ENCODE measurements around the gene SLC10A2.

The SLC10A2 gene

GRCh38 chr13:103046676-103047075 lies 19.5 kb downstream of the SLC10A2 start:
- no peak overlapping the region for H3K27ac ChIP-seq (ENCODE audit: low read depth, low read length)

GRCh38 chr13:103044056-103044455 lies 22.2 kb downstream of the SLC10A2 start:
- Histone ChIP-seq H3K9me3 (ENCODE audit: control insufficient read depth, insufficient read depth, low read length) (no peaks in the 10 kb centered on the region), H3K27me3 (ENCODE audit: control insufficient read depth, insufficient read depth, low read length) (no peaks in the 10 kb centered on the region), H3K9ac (ENCODE audit: low read depth, low read length) (no peak overlapping the region), H3K4me1 (ENCODE audit: control insufficient read depth, insufficient read depth, low read length) (no peaks in the 10 kb centered on the region), H3K4me3 (ENCODE audit: low read depth, low read length) (no peak overlapping the region), H3K36me3 (ENCODE audit: control insufficient read depth, insufficient read depth, low read length) (no peaks in the 10 kb centered on the region), H3K27ac (ENCODE audit: low read depth, low read length) (no peak overlapping the region)

More at GRCh38 chr13:103046676-103047075, 19.5 kb downstream of the SLC10A2 start:
- Histone ChIP-seq H3K4me3 (ENCODE audit: low read depth, low read length) (no peak overlapping the region), H3K9me3 (ENCODE audit: control insufficient read depth, insufficient read depth, low read length) (no peaks in the 10 kb centered on the region), H3K36me3 (ENCODE audit: control insufficient read depth, insufficient read depth, low read length) (no peaks in the 10 kb centered on the region), H3K27me3 (ENCODE audit: control insufficient read depth, insufficient read depth, low read length) (no peaks in the 10 kb centered on the region), H3K9ac (ENCODE audit: low read depth, low read length) (no peak overlapping the region), H3K4me1 (ENCODE audit: control insufficient read depth, insufficient read depth, low read length) (no peaks in the 10 kb centered on the region)

- H3K27ac ChIP-seq (ENCODE audit: low read depth, low read length): no peak overlapping the region
- H3K4me3 ChIP-seq (ENCODE audit: low read depth, low read length): no peak overlapping the region
- H3K36me3 ChIP-seq (ENCODE audit: control insufficient read depth, insufficient read depth, low read length): no peaks in the 10 kb centered on the region
- no peak overlapping the region for H3K9ac ChIP-seq (ENCODE audit: low read depth, low read length)
- H3K9me3 ChIP-seq (ENCODE audit: control insufficient read depth, insufficient read depth, low read length): no peaks in the 10 kb centered on the region
- H3K27me3 ChIP-seq (ENCODE audit: control insufficient read depth, insufficient read depth, low read length): no peaks in the 10 kb centered on the region
- no peaks in the 10 kb centered on the region for H3K4me1 ChIP-seq (ENCODE audit: control insufficient read depth, insufficient read depth, low read length)
Observed at GRCh38 chr13:103040006-103040405, 26.2 kb downstream of the SLC10A2 start.

- H3K36me3 ChIP-seq (ENCODE audit: control insufficient read depth, insufficient read depth, low read length): no peaks in the 10 kb centered on the region
- H3K4me3 ChIP-seq (ENCODE audit: low read depth, low read length): no peak overlapping the region
- no peak overlapping the region for H3K9ac ChIP-seq (ENCODE audit: low read depth, low read length)
- H3K27ac ChIP-seq (ENCODE audit: low read depth, low read length): no peak overlapping the region
- H3K9me3 ChIP-seq (ENCODE audit: control insufficient read depth, insufficient read depth, low read length): no peaks in the 10 kb centered on the region
- no peaks in the 10 kb centered on the region for H3K27me3 ChIP-seq (ENCODE audit: control insufficient read depth, insufficient read depth, low read length)
- no peaks in the 10 kb centered on the region for H3K4me1 ChIP-seq (ENCODE audit: control insufficient read depth, insufficient read depth, low read length)
Observed at GRCh38 chr13:103039183-103039582, 27.0 kb downstream of the SLC10A2 start.

- Histone ChIP-seq H3K27me3 (ENCODE audit: control insufficient read depth, insufficient read depth, low read length) (no peaks in the 10 kb centered on the region), H3K4me3 (ENCODE audit: low read depth, low read length) (no peak overlapping the region), H3K36me3 (ENCODE audit: control insufficient read depth, insufficient read depth, low read length) (no peaks in the 10 kb centered on the region), H3K9me3 (ENCODE audit: control insufficient read depth, insufficient read depth, low read length) (no peaks in the 10 kb centered on the region), H3K9ac (ENCODE audit: low read depth, low read length) (no peak overlapping the region), H3K4me1 (ENCODE audit: control insufficient read depth, insufficient read depth, low read length) (no peaks in the 10 kb centered on the region), H3K27ac (ENCODE audit: low read depth, low read length) (no peak overlapping the region)
Observed at GRCh38 chr13:103036268-103036667, 29.9 kb downstream of the SLC10A2 start.

GRCh38 chr13:103033999-103034398 lies 32.2 kb downstream of the SLC10A2 start:
- Histone ChIP-seq H3K4me3 (ENCODE audit: low read depth, low read length) (no peak overlapping the region), H3K9ac (ENCODE audit: low read depth, low read length) (no peak overlapping the region), H3K36me3 (ENCODE audit: control insufficient read depth, insufficient read depth, low read length) (no peaks in the 10 kb centered on the region), H3K9me3 (ENCODE audit: control insufficient read depth, insufficient read depth, low read length) (no peaks in the 10 kb centered on the region), H3K4me1 (ENCODE audit: control insufficient read depth, insufficient read depth, low read length) (no peaks in the 10 kb centered on the region), H3K27ac (ENCODE audit: low read depth, low read length) (no peak overlapping the region), H3K27me3 (ENCODE audit: control insufficient read depth, insufficient read depth, low read length) (no peaks in the 10 kb centered on the region)

- no peaks in the 10 kb centered on the region for H3K4me1 ChIP-seq (ENCODE audit: control insufficient read depth, insufficient read depth, low read length)
- H3K9me3 ChIP-seq (ENCODE audit: control insufficient read depth, insufficient read depth, low read length): no peaks in the 10 kb centered on the region
- no peaks in the 10 kb centered on the region for H3K27me3 ChIP-seq (ENCODE audit: control insufficient read depth, insufficient read depth, low read length)
- H3K4me3 ChIP-seq (ENCODE audit: low read depth, low read length): no peak overlapping the region
- no peak overlapping the region for H3K9ac ChIP-seq (ENCODE audit: low read depth, low read length)
- H3K27ac ChIP-seq (ENCODE audit: low read depth, low read length): no peak overlapping the region
- no peaks in the 10 kb centered on the region for H3K36me3 ChIP-seq (ENCODE audit: control insufficient read depth, insufficient read depth, low read length)
Observed at GRCh38 chr13:103031332-103031873, 34.8 kb downstream of the SLC10A2 start.

- no peaks in the 10 kb centered on the region for H3K9me3 ChIP-seq (ENCODE audit: control insufficient read depth, insufficient read depth, low read length)
- H3K9ac ChIP-seq (ENCODE audit: low read depth, low read length): no peak overlapping the region
- no peaks in the 10 kb centered on the region for H3K27me3 ChIP-seq (ENCODE audit: control insufficient read depth, insufficient read depth, low read length)
- no peak overlapping the region for H3K27ac ChIP-seq (ENCODE audit: low read depth, low read length)
- no peaks in the 10 kb centered on the region for H3K4me1 ChIP-seq (ENCODE audit: control insufficient read depth, insufficient read depth, low read length)
- H3K36me3 ChIP-seq (ENCODE audit: control insufficient read depth, insufficient read depth, low read length): no peaks in the 10 kb centered on the region
- no peak overlapping the region for H3K4me3 ChIP-seq (ENCODE audit: low read depth, low read length)
Observed at GRCh38 chr13:103030776-103031175, 35.4 kb downstream of the SLC10A2 start.

- H3K9ac ChIP-seq (ENCODE audit: low read depth, low read length): no peak overlapping the region
- H3K27ac ChIP-seq (ENCODE audit: low read depth, low read length): no peak overlapping the region
- no peaks in the 10 kb centered on the region for H3K36me3 ChIP-seq (ENCODE audit: control insufficient read depth, insufficient read depth, low read length)
- no peaks in the 10 kb centered on the region for H3K9me3 ChIP-seq (ENCODE audit: control insufficient read depth, insufficient read depth, low read length)
- no peaks in the 10 kb centered on the region for H3K27me3 ChIP-seq (ENCODE audit: control insufficient read depth, insufficient read depth, low read length)
- no peak overlapping the region for H3K4me3 ChIP-seq (ENCODE audit: low read depth, low read length)
- H3K4me1 ChIP-seq (ENCODE audit: control insufficient read depth, insufficient read depth, low read length): no peaks in the 10 kb centered on the region
Observed at GRCh38 chr13:103029798-103030197, 36.4 kb downstream of the SLC10A2 start.

GRCh38 chr13:103022336-103022735 lies 43.9 kb downstream of the SLC10A2 start:
- Histone ChIP-seq H3K36me3 (ENCODE audit: control insufficient read depth, insufficient read depth, low read length) (no peaks in the 10 kb centered on the region), H3K27me3 (ENCODE audit: control insufficient read depth, insufficient read depth, low read length) (no peaks in the 10 kb centered on the region), H3K4me3 (ENCODE audit: low read depth, low read length) (no peak overlapping the region), H3K9ac (ENCODE audit: low read depth, low read length) (no peak overlapping the region), H3K27ac (ENCODE audit: low read depth, low read length) (no peak overlapping the region), H3K9me3 (ENCODE audit: control insufficient read depth, insufficient read depth, low read length) (no peaks in the 10 kb centered on the region), H3K4me1 (ENCODE audit: control insufficient read depth, insufficient read depth, low read length) (no peaks in the 10 kb centered on the region)

- Histone ChIP-seq H3K9ac (ENCODE audit: low read depth, low read length) (no peak overlapping the region), H3K9me3 (ENCODE audit: control insufficient read depth, insufficient read depth, low read length) (no peaks in the 10 kb centered on the region), H3K27ac (ENCODE audit: low read depth, low read length) (no peak overlapping the region), H3K27me3 (ENCODE audit: control insufficient read depth, insufficient read depth, low read length) (no peaks in the 10 kb centered on the region), H3K4me3 (ENCODE audit: low read depth, low read length) (no peak overlapping the region), H3K36me3 (ENCODE audit: control insufficient read depth, insufficient read depth, low read length) (no peaks in the 10 kb centered on the region), H3K4me1 (ENCODE audit: control insufficient read depth, insufficient read depth, low read length) (0 out of 2 replicates have a peak, but pooled peaks cover 5% of the 10 kb centered on the region)
Observed at GRCh38 chr13:103018556-103018955, 47.7 kb downstream of the SLC10A2 start.

GRCh38 chr13:103012646-103013045 lies 53.6 kb downstream of the SLC10A2 start:
- Histone ChIP-seq H3K9ac (ENCODE audit: low read depth, low read length) (no peak overlapping the region), H3K27me3 (ENCODE audit: control insufficient read depth, insufficient read depth, low read length) (no peaks in the 10 kb centered on the region), H3K9me3 (ENCODE audit: control insufficient read depth, insufficient read depth, low read length) (no peaks in the 10 kb centered on the region), H3K4me1 (ENCODE audit: control insufficient read depth, insufficient read depth, low read length) (0 out of 2 replicates have a peak, but pooled peaks cover 5% of the 10 kb centered on the region), H3K36me3 (ENCODE audit: control insufficient read depth, insufficient read depth, low read length) (no peaks in the 10 kb centered on the region), H3K4me3 (ENCODE audit: low read depth, low read length) (no peak overlapping the region), H3K27ac (ENCODE audit: low read depth, low read length) (no peak overlapping the region)

Data from HUES48 (cell line).